Measurements from ENCODE around the gene DCAF15.
"Not testable (repeated sequence)": the region's sequence is repeated elsewhere in the genome, so short reads cannot be mapped to it uniquely, and the experiment has no call there.

Gene DCAF15, protein sequence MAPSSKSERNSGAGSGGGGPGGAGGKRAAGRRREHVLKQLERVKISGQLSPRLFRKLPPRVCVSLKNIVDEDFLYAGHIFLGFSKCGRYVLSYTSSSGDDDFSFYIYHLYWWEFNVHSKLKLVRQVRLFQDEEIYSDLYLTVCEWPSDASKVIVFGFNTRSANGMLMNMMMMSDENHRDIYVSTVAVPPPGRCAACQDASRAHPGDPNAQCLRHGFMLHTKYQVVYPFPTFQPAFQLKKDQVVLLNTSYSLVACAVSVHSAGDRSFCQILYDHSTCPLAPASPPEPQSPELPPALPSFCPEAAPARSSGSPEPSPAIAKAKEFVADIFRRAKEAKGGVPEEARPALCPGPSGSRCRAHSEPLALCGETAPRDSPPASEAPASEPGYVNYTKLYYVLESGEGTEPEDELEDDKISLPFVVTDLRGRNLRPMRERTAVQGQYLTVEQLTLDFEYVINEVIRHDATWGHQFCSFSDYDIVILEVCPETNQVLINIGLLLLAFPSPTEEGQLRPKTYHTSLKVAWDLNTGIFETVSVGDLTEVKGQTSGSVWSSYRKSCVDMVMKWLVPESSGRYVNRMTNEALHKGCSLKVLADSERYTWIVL

DNA sequence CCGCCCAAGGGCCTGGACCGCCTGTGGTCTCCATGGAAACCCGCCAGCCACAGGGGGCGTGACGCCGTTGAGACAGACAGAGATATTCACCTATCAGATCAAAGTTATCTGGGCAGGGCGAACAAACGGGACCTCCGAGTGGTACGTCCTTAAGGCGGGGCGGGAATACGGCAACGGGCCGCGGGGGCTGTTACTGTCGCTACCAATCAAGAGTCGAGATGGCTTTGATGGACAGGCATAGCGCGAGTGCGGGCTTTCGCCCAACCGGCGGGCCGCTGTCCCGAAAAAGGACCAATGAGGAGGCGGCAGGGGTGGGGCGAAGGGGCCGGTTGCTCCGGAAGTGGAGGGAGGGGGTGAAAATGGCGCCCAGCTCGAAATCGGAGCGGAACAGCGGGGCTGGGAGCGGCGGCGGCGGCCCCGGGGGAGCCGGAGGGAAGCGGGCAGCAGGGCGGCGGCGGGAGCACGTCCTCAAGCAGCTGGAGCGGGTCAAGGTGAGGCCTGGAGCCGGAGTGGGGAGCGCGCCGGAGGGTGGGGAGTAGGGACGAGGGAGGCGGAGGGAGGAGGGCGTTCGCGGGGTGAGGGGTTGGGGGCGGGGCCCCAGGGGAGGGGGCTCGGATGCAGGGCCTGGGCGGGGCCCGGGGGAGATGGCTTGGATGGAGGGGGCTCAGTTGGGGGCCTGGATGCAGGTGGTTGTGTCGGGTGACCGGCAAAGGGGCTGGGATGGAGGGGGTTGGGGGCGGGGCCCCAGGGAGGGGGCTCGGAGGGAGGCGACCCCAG is at the start of gene DCAF15:
Gene DCAF15 (plus strand): TSS at position 356 of the 777 bp plus-strand sequence. CDS start 4 bp downstream, at position 360.
- peak; percentile 99 for DNase-seq

DNA sequence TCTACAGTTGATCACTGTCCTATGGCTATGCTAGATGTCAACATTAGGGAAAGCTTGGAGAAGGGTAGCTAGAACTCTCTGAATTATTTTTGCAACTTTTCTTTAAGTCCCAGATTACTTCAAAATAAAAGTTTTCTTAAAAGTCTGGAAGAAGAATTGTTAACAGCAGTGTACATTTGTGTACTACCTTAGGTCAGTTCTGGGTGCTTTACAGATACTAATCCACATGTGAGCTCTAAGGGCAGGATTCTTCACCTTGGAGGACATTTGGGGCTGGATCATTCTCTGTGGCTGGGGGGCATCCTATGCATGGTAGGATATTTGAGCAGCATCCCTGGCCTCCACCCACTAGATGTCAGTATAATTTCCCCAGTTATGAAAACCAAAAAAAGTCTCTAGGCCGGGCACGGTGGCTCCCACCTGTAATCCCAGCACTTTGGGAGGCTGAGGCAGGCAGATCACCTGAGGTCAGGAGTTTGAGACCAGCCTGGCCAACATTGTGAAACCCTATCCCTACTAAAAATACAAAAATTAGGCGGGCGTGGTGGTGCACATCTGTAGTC is 49.2 kb upstream of the DCAF15 start:
- DNase-seq = no peak

DNA sequence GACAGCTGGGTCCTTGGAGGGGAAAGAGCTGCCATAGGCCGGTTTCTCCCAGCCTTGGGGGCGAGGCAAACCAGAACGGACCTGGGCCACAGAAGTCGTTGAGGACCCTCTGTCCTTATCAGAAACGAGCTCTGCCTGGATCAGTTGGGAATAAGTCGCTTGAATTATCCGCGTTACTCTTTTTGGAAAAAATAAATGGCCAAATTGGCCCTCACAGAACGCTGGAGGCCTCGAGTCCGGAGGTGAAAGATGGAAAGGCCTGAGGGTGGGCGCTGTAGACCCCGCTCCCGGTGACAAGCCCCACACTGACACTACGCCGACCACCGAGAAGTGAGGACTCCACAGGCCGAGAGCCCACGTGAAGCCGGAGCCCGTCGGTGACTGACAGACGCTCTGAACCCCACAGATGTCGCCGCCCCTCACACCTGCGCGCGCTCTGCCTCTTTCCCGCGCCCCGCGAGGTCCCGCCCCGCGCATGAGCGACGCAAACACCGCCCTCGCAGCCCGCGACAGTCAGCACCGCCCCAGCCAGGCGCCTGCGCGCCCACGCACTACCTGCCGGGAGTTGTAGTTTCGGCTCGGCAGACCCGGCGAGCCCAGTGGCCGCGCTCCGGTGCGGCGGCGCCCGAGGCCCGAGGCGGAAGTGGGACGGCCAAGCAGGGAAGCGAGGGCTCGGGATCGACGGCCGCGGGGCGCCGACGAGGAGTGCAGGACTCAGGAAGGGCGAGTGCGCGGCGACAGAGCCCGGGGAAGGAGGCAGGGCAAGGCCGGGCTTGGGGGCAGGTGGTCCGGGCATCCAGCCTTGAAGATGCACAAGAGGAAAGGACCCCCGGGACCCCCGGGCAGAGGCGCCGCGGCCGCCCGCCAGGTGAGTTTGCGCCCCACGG is 46.4 kb upstream of the DCAF15 start, which contains the start of the genes BRME1 and CC2D1A:
Gene BRME1 (minus strand): TSS at position 484 of the 887 bp plus-strand sequence. CDS start 1,225 bp downstream, outside the sequence.
Gene CC2D1A (plus strand): TSS at position 568 of the 887 bp plus-strand sequence. CDS start 241 bp downstream, at position 809.
- peak; percentile 77 for DNase-seq

DNA sequence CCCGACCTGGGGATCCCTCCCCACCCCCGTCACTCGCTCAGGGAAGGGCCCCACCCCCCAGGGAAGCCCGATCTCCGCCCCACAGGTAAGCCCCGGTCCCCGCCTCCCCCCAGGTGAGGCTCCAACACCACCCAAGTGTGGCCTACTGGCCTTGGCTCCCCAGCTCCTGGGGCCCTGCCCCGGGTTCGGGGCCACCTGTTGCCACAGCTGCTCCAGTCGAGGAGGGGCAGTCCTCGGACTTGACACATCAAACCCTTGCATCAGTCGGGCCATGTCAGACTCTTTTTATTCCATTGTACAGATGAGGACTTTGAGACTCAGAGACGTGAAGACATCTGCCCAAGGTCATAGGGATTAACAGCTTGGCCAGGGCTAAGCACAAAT is 45.8 kb upstream of the DCAF15 start:
- no peak for DNase-seq

DNA sequence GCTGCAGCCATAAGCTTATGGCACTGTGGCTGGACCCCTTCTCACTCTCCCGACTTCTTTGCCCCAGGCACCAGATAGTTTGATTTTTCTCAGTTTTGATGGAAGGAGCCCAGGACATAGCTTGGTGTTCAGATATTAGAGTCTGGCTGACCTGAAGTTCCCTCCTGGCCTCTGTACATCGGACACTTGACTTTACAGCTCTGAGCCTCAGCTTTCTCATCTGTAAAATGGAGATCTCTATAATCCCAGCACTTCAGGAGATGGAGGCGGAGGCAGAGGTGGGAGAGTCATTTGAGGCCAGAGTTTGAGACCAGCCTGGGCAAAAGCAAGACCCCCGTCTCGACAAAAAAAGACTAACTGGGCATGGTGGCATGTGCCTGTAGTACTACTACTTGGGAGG is 45.4 kb upstream of the DCAF15 start:
- DNase-seq = no peak

DNA sequence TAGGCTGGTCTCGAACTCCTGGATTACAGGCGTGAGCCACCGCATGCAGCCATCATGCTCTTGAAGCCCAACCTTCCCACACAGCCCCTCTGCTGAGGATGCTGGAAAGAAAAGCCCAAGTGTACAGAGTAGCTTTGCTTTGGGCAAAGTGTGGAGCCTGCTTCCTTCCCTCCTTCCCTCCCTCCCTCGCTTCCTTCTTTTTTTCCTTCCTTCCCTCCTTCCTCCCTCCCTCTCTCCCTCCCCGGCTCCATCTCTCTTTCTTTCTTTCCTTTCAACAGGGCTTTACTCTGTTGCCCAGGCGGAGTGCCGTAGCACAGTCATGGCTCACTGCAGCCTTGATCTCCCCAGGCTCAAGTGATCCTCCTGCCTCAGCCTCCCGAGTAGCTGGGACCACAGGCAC is 43.6 kb upstream of the DCAF15 start:
- DNase-seq = no peak

DNA sequence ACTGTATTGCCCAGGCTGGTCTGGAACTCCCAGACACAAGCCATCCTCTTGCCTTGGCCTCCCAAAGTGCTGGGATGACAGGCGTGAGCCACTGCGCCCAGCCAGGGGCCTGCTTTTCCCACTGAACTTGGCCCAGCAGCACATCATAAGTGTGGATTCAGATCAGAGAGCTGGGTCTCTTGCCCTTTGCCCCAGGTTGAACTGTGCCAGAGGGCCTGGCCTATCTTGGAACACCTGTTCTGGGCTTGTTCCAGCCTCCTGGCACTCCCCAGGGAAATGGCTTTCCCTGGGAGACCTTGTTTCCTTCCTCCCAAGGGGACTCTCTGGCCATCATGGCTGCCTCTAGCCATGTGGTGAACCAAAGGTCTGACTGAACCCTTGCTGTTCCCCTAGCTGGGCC is 42.9 kb upstream of the DCAF15 start:
- DNase-seq = no peak

DNA sequence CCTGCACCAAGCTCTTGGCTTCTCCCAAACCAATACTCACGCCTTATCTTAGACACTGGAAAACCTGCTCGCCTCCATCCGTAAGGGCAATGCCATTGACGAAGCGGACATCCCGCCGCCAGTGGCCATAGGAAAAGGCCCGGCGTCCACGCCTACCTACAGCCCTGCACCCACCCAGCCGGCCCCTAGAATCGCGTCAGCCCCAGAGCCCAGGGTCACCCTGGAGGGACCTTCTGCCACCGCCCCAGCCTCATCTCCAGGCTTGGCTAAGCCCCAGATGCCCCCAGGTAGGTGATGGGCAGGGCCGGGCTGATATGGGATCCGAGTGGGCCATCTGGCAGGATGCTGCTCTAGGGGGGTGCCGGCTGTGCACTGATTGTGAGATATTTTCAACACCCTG is 39.0 kb upstream of the DCAF15 start:
- DNase-seq = no peak

DNA sequence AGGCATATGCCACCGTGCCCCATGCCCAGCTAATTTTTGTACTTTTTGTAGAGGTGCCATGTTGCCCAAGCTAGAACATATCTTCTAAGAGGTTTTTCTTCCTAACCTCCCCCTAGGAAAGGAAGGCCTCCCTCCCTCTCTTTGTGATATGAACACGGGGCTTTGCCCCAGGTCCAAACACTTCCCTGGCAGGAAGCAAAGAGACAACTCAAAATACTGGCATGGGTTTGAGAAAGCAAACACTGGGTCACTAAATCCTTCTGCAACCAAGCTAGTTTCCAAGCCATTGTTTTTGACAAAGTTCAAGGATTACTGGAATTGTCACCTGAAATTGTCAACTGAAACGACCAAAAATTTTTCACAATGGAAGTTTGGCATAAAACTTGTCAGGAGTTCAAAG is 37.5 kb upstream of the DCAF15 start:
- DNase-seq = no peak

DNA sequence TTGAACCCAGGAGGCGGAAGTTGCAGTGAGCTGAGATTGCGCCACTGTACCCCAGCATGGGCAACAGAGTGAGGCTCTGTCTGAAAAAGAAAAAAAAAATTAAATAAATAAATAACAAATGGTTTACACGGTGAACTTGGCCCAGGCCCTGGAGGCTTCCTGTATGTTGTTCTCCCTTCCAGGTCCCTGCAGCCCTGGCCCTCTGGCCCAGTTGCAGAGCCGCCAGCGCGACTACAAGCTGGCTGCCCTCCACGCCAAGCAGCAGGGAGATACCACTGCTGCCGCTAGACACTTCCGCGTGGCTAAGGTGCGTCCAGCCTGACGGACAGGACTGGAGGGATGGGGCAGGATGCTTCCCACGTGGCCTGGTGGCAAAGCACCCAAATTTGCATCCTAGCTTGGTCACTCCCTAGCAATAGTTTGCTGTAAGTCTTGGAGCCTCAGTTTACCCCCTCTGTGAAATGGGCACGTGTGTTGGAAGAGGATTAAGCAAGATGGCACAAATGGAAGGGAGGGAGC is 34.4 kb upstream of the DCAF15 start:
- no peak for DNase-seq

DNA sequence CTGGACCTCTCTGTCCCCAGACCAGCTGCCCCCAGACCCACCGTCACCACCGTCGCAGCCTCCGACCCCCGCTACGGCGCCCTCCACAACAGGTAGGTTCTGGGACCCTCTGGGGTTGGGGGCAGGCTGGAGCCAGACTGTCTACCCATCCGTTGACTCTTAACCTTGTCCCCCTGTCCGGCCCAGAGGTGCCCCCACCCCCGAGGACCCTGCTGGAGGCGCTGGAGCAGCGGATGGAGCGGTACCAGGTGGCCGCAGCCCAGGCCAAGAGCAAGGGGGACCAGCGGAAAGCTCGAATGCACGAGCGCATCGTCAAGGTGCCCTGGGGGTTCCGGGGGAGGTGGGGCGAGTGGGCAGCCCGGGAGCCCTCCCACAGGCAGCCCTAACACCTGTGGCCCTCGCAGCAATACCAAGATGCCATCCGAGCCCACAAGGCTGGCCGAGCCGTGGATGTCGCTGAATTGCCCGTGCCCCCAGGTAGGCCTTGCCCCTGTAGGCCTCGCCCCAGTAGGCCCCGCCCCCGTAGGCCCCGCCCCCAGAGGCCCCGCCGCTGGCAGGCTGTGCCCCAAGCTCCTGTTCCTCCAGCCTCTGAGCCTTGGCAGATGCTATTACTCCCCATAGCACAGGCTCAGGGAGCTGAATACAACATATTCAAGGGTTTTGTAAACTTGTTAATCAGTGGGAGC is 33.4 kb upstream of the DCAF15 start:
- no peak for DNase-seq

DNA sequence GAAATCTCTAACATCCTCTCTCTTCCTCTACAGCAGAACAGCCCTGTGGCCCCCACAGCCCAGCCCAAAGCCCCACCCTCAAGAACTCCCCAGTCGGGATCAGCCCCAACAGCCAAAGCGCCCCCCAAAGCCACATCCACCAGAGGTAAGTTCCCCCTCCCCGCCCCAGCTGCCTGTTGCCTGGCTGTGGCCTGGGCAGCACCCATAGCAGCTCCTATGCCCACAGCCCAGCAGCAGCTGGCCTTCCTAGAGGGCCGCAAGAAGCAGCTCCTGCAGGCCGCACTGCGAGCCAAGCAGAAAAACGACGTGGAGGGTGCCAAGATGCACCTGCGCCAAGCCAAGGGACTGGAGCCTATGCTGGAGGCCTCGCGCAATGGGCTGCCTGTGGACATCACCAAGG is 31.8 kb upstream of the DCAF15 start:
- no peak for DNase-seq

DNA sequence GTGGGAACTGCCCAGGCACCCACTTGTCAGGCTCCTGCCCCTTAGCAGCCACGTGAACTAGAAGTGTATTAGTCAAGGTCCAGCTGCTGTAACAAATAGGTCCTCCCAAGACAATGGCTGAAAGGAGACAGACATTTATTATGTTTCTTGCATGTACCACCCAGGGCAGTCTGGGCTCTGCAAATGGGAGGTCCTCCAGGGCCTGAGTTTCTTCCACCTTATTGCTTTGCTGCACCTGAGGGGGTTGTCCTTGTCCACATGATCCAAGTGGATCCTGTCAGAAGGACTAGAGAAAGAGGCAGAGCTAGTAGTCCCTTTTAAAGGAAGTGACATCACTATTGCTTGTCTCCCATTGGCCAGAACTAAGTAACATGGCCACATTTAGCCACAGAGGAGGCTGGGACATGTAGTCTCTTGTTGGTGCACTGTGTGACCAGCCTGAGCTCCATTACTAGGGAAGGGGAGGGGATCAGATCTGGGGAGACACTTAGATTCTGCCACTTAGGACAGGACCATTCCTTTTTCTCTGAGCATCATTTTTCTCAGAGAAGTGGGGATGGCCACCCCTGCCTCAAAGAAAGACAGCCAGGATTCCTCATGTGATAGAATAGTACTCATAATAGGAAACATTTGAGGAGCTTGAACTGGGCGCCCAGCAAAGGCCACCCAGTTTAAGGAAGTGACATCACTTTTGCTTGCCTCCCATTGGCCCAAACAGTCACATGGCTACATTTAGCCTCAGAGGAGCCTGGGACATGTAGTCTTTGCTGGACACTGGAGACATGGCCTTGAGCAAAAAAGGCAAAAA is 31.2 kb upstream of the DCAF15 start:
- no peak for DNase-seq

DNA sequence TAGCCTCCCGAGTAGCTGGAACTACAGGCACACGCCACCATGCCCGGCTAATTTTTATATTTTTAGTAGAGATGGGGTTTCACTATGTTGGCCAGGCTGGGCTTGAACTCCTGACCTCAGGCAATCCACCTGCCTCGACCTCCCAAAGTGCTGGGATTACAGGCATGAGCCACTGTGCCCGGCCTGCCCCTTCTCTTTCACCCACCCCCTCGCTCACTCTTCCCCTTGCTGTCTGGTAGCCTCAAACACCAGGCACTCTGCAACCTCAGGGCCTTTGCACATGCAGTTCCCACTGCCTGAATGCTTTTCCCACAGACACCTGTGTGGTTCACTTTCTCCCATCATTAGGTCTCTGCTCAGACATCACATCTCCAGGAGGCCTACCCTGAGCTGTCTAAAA is 30.2 kb upstream of the DCAF15 start:
- DNase-seq = not testable (repeated sequence)

DNA sequence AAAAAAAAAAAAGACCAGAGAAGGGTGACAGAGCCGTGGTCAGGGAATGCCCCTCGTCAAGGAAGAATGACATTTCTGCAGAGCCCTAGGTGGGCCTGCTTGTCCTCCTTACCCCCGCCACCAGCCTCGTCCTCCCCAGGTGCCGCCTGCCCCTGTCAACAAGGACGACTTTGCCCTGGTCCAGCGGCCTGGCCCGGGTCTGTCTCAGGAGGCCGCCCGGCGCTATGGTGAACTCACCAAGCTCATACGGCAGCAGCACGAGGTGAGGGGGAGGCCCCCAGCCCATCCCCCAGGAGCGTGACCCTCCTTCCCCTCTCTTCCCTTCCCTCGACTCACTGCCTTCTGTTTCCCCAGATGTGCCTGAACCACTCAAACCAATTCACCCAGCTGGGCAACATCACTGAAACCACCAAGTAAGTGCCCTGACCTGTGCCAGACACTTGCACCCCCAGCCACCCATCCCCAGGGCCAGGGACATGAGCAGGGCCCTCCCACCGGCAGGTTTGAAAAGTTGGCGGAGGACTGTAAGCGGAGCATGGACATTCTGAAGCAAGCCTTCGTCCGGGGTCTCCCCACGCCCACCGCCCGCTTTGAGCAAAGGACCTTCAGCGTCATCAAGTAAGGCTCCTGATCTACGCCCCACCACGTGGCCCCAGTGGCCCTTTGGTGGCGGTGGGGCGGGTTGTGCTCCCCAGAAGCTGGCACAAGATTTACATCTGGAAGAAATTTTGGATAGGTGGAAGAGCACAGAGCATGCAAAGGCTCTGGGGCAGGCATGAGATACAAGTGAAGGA is 28.9 kb upstream of the DCAF15 start:
- no peak for DNase-seq

DNA sequence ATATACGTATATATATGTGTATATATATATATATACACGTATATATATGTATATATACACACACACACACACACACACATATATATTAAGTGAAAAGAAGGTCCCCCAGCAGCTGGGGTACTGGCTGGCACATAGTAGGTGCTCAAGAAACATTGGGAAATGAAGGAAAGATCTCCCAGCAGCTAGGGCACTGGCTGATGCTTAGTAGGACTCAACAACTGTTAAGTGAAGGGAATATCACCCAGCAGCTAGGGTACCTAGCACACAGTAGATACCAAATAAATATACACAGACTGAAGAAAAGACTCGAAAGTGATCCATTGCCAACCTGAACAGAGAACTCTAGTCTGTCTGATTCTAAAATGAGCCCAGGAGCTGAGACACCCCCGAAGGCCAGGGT is 26.3 kb upstream of the DCAF15 start:
- no peak for DNase-seq

DNA sequence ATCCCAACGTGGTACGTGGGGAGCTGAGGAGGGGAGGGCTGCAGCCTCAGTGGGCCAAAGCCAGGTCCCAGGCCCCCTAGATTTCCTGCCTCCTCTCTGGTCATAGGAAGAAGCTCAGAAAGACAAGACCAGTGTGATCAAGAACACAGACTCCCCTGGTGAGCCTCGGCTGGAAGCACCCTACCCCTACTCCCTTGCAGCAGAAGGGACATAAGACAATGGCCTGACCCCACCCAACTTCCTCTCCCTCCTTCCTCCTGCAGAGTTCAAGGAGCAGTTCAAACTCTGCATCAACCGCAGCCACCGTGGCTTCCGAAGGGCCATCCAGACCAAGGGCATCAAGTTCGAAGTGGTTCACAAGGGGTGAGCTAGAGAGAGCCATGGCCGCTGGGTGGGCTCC is 25.6 kb upstream of the DCAF15 start:
- no peak for DNase-seq

DNA sequence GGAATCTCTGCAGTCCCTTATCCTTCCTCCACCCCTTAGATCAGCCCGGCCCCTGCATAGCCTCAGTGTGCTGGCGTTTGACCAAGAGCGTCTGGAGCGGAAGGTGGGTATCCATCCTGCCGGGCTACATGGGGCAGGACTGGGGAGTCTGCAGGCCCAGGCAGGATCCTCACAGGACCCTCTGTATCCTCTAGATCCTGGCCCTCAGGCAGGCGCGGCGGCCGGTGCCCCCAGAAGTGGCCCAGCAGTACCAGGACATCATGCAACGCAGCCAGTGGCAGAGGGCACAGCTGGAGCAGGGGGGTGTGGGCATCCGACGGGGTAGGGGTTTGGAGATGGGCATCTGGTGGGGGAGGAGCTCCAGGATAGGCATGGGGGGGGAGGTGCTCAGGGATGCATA is 23.0 kb upstream of the DCAF15 start:
- no peak for DNase-seq

DNA sequence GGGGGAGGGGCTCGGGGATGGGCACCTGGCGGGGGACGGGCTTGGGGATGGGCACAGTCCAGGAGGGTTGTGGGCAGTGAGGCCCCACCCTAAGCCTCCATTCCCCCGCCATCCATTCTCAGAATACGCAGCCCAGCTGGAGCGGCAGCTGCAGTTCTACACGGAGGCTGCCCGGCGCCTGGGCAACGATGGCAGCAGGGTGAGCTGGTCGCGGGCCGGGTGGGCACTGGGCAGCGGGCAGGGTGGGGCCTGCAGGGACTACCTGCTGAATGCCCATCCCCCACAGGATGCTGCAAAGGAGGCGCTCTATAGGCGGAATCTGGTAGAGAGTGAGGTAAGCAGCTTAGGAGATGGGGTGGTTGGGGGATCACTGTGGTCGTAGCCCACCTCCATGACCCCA is 22.4 kb upstream of the DCAF15 start:
- DNase-seq = no peak

DNA sequence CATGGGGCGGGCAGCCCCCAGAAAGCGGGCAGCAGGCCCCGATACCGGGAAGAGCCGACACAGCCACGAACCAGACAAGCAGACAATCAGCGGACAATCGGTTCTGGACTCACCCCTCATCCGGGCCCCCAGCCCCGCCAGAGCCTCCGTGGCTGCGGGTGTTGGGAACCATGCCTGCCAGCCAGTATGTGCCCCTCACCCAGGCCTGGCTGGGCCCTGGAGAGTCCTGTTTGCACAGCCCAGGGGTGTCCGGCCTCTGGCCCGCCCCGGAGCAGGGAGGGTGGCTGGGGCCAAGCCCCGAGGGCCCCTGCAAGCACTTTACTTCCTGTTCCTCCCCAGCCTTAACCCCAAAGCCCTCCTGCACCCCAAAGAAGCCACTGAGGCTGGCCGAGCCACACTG is 21.9 kb upstream of the DCAF15 start:
- no peak for DNase-seq

Measured in T1000 (cell line).